ENCODE measurements around the gene IRF2BPL. TPM values are rescaled to one million over a fixed set of nuclear protein-coding genes. Genes with fewer than 3 reads are reported as not detected.

Gene IRF2BPL
- total and polyA plus RNA-seq, 4 donors = 23.7 to 55.0 (median 45.3) TPM

DNA sequence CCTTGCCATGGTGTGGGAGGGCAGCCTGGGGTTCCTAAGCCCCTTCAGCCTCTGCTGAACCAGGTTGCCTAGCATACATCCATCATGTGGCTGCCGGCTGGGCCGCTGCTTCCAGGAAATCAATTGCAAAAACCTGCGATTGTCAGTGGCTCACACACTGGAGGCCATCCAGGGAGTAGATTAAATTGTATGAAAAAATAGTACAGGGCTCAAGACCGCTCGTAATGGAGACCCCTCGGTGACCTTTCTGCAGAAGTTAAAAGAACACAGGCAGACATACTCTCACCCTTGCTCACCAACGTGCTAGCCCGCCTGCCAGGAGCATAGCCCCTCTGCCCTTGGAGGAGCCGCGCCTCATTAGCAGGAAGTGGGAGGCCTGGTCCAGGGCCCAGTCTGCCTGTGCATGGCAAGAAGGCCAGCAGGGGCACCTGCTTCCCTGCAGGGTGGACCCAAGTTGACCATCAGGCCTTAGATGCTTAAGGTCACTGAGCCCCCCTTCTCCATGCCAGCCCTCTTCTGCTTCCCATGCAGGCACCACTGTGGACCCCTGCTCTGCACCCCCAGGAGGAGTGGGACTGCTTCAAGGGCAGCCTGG, 38.2 kb upstream of the IRF2BPL start:
- WGBS (ENCODE audit: insufficient coverage) = 65% methylated on average over 8 of the region's 10 CpGs
- DNase-seq (ENCODE audit: low read depth in 4 of 6, low spot score in 6 of 6) = peak in 1 of 6 donors; percentile 68
- no peak overlapping the region for H3K27ac ChIP-seq (ENCODE audit: low read depth, low read length)

DNA sequence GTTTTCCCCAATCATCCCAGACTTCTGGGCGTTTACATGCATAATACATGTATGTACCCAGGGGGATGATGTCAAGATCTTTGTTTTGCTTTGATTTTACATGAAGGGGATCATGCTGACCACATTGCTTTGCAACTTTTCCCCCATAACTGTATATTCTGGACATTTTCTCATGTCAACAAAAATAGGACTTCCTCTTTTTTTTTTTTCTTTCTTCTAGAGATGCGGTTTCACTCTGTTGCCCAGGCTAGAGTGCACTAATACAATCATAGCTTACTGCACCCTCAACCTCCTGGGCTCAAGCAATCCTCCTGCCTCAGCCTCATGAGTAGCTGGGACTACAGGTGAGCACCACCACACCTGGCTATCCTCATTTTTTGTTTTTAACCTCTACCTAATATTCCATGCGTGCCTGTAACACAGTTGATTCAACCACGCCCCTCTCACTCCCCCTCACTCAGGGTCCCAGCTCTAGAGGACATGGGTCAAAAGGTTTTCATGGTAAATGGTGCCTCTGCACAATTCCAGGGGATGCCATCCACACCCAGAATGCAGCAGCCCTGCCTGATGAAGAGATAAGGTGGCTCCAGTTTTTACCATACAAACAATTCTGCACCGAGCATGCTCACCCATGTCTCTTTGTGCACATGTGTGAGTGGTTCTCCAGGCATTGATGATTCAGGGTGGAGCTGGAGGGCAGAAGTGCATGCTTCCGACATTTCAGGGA, 37.5 kb upstream of the IRF2BPL start:
- H3K9me3 ChIP-seq (ENCODE audit: control insufficient read depth, insufficient read depth, low read length) = no peaks in the 10 kb centered on the region
- H3K27ac ChIP-seq (ENCODE audit: low read depth, low read length) = no peak overlapping the region
- WGBS (ENCODE audit: insufficient coverage) = 72% methylated on average over 2 of the region's 6 CpGs
- H3K27me3 ChIP-seq (ENCODE audit: control insufficient read depth, insufficient read depth, low read length) = no peaks in the 10 kb centered on the region
- no peaks in the 10 kb centered on the region for H3K36me3 ChIP-seq (ENCODE audit: control insufficient read depth, insufficient read depth, low read length)
- H3K4me3 ChIP-seq (ENCODE audit: low read depth, low read length) = no peak overlapping the region
- DNase-seq (ENCODE audit: low read depth in 4 of 6, low spot score in 6 of 6) = no peak
- peaks cover 46% of the 10 kb centered on the region for H3K4me1 ChIP-seq (ENCODE audit: control insufficient read depth, insufficient read depth, low read length)

More for the DNA sequence above, 38.2 kb upstream of the IRF2BPL start:
- no peak overlapping the region for H3K4me3 ChIP-seq (ENCODE audit: low read depth, low read length)
- peaks cover 46% of the 10 kb centered on the region for H3K4me1 ChIP-seq (ENCODE audit: control insufficient read depth, insufficient read depth, low read length)
- H3K36me3 ChIP-seq (ENCODE audit: control insufficient read depth, insufficient read depth, low read length) = no peaks in the 10 kb centered on the region
- no peaks in the 10 kb centered on the region for H3K27me3 ChIP-seq (ENCODE audit: control insufficient read depth, insufficient read depth, low read length)
- H3K9me3 ChIP-seq (ENCODE audit: control insufficient read depth, insufficient read depth, low read length) = no peaks in the 10 kb centered on the region

DNA sequence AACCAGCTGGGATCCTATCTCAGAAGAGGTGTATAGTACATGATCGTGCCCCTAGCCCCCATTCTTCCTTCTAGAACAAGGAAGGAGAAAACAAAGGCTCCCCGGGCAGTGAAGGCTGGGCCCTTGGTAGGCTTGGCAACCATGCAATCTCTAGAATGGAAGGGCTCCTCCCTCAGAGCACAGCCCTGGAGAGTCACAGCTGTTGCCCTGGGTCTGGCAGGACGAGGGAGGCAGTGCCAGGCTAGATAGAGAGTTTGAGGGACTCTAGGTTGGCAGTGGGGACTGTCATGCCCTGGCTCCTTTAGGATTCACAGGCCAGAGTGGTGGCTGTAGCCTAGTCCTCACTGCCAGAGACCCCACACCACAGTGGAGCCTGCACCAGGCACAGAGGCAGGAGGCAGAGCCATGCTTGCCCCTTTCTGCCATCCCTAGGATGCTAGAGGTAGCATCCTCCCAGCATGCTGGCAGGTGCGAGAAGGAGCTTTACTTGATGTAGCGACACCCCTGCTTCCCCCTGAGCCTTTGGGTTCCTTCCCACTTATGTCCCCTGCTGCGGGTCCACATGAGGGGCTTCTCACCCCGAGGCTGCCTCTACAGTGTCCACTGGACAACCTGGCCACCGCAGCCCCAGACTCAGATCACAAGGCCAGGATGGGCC, 36.1 kb upstream of the IRF2BPL start:
- Histone ChIP-seq H3K4me1 (ENCODE audit: control insufficient read depth, insufficient read depth, low read length) (peaks cover 41% of the 10 kb centered on the region), H3K27me3 (ENCODE audit: control insufficient read depth, insufficient read depth, low read length) (no peaks in the 10 kb centered on the region), H3K9me3 (ENCODE audit: control insufficient read depth, insufficient read depth, low read length) (no peaks in the 10 kb centered on the region), H3K4me3 (ENCODE audit: low read depth, low read length) (no peak overlapping the region), H3K27ac (ENCODE audit: low read depth, low read length) (no peak overlapping the region), H3K36me3 (ENCODE audit: control insufficient read depth, insufficient read depth, low read length) (no peaks in the 10 kb centered on the region)
- WGBS (ENCODE audit: insufficient coverage) = 75% methylated on average over 6 of the region's 8 CpGs
- DNase-seq (ENCODE audit: low read depth in 4 of 6, low spot score in 6 of 6) = no peak

DNA sequence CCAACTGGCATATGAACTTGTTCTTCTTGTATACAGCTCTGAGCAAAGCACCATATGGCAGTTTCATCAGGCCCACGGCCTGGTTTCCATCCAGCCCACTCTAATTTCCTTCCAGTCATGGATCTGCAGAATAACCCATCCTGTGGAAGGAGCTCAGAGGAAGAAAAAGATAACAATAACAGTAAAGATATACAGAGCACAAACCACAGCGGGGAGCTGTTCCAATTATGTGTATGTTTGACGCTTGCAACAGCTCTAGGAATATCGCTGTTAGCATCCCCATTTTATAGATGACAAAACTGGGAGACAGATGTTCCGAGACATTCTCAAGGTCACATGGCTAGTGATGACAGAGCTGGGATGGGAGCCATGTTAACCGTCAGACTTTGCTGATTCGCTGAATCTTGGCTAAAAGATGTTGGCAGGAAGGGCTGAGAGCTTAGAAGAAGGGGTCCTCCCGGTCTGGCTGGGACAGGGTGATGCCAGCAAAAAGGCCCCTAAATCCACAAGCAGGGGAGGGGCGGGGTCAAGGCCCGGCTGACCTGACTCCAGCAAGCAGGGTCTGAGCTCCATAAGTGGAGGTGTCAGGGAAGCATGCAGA, 35.2 kb upstream of the IRF2BPL start:
- Histone ChIP-seq H3K4me1 (ENCODE audit: control insufficient read depth, insufficient read depth, low read length) (peaks cover 43% of the 10 kb centered on the region), H3K27ac (ENCODE audit: low read depth, low read length) (no peak overlapping the region), H3K9me3 (ENCODE audit: control insufficient read depth, insufficient read depth, low read length) (no peaks in the 10 kb centered on the region), H3K4me3 (ENCODE audit: low read depth, low read length) (no peak overlapping the region), H3K36me3 (ENCODE audit: control insufficient read depth, insufficient read depth, low read length) (no peaks in the 10 kb centered on the region), H3K27me3 (ENCODE audit: control insufficient read depth, insufficient read depth, low read length) (no peaks in the 10 kb centered on the region)
- WGBS (ENCODE audit: insufficient coverage) = 81% methylated on average over 8 of the region's 10 CpGs
- peak in 2 of 6 donors; percentile 42 to 71 for DNase-seq (ENCODE audit: low read depth in 4 of 6, low spot score in 6 of 6)

DNA sequence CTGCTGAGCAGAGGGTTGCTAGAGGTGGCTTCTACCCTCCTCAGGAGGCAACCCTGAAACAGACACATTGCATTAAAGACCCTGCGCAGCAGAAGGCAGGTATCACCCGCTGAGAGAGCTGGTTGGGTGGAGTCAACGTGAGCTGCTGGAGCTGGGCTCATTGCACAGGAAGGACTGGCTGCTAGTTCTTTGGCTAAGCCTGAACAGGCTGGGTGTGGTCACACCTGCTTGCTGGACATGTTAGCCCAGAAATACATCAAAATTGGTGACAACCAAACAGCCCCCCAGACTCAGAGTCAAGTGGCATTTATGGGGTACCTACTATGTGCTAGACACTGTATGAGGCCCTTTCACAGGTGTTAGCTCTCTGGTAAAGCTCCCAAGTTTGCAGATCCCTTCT, 33.8 kb upstream of the IRF2BPL start:
- H3K4me1 ChIP-seq (ENCODE audit: control insufficient read depth, insufficient read depth, low read length) = peaks cover 40% of the 10 kb centered on the region
- H3K36me3 ChIP-seq (ENCODE audit: control insufficient read depth, insufficient read depth, low read length) = no peaks in the 10 kb centered on the region
- no peak overlapping the region for H3K4me3 ChIP-seq (ENCODE audit: low read depth, low read length)
- no peak for DNase-seq (ENCODE audit: low read depth in 4 of 6, low spot score in 6 of 6)
- WGBS (ENCODE audit: insufficient coverage) = 89% methylated on average over 3 of the region's 3 CpGs
- no peak overlapping the region for H3K27ac ChIP-seq (ENCODE audit: low read depth, low read length)
- no peaks in the 10 kb centered on the region for H3K9me3 ChIP-seq (ENCODE audit: control insufficient read depth, insufficient read depth, low read length)
- H3K27me3 ChIP-seq (ENCODE audit: control insufficient read depth, insufficient read depth, low read length) = no peaks in the 10 kb centered on the region

DNA sequence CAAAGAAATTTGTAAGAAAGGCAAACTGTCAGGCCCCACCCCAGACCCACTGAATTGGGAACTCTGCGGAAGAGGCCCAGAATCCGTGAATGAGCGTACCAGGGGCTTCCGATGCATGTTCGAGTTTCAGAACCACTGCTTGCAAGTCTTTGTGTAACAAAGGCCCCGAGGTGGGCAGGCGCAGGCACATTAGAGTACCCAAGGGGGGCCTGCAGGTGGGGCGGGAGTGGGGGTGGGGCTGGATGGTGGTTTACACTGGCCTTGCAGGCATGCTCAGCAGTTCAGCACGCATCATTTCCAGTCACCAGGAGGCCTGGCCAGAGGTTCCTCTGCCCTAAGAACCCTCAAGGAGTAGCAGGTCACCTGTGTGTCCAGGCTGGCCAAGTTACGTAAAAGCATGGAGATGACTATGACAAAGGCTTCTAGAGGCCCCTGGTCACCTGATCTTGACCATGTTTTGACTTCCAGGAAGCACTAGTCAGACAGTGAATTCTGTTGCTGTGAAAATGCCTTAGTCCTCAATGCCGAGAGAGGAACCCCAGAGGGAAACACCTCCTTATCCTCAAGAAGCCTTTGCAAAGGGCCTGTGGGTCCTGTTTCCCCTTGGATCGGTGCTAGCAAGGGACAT, 33.2 kb upstream of the IRF2BPL start:
- Histone ChIP-seq H3K4me1 (ENCODE audit: control insufficient read depth, insufficient read depth, low read length) (peaks cover 38% of the 10 kb centered on the region), H3K27me3 (ENCODE audit: control insufficient read depth, insufficient read depth, low read length) (no peaks in the 10 kb centered on the region), H3K4me3 (ENCODE audit: low read depth, low read length) (no peak overlapping the region), H3K9me3 (ENCODE audit: control insufficient read depth, insufficient read depth, low read length) (no peaks in the 10 kb centered on the region), H3K36me3 (ENCODE audit: control insufficient read depth, insufficient read depth, low read length) (no peaks in the 10 kb centered on the region), H3K27ac (ENCODE audit: low read depth, low read length) (no peak overlapping the region)
- DNase-seq (ENCODE audit: low read depth in 4 of 6, low spot score in 6 of 6) = no peak
- whole genome bisulfite sequencing (ENCODE audit: insufficient coverage) = 88% methylated on average over 10 of the region's 12 CpGs

DNA sequence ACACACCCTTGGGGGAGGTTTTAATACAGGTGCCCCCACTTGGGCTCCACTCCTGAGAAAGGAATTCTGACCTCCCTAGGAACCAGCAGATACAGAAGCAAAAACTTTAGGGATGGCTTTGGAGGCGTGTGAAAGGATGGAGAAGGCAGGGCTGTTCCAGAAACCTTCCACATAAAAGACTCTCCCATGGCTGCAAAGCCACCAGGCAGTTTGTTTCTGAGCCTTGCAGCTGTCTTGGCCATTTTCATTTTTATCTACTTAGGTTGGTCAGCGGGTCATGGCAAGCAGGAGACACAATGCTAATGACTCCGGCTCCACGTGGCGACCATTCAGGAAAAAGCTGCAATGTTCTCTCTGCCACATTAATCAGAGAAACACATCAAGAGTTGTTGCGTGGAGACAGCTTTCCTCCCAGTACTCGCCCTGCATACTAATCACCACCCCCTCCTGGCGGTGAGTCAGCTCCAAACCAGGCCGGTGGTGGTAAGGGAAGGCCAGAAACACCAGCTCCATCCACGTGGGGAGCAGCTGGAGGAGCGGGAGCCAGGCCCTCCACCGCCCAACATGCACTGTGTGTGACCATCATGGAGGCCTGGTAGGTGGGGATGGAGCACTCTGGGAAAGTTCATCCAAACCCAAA, 30.9 kb upstream of the IRF2BPL start:
- WGBS (ENCODE audit: insufficient coverage) = 25% methylated on average over 5 of the region's 12 CpGs
- DNase-seq (ENCODE audit: low read depth in 4 of 6, low spot score in 6 of 6) = peak in 3 of 6 donors; percentile 82 to 96 (median 92)
- no peak overlapping the region for H3K4me3 ChIP-seq (ENCODE audit: low read depth, low read length)
- H3K27me3 ChIP-seq (ENCODE audit: control insufficient read depth, insufficient read depth, low read length) = no peaks in the 10 kb centered on the region
- H3K36me3 ChIP-seq (ENCODE audit: control insufficient read depth, insufficient read depth, low read length) = no peaks in the 10 kb centered on the region
- peak overlapping the region; percentile 61 for H3K27ac ChIP-seq (ENCODE audit: low read depth, low read length)
- no peaks in the 10 kb centered on the region for H3K9me3 ChIP-seq (ENCODE audit: control insufficient read depth, insufficient read depth, low read length)
- peaks cover 25% of the 10 kb centered on the region for H3K4me1 ChIP-seq (ENCODE audit: control insufficient read depth, insufficient read depth, low read length)

DNA sequence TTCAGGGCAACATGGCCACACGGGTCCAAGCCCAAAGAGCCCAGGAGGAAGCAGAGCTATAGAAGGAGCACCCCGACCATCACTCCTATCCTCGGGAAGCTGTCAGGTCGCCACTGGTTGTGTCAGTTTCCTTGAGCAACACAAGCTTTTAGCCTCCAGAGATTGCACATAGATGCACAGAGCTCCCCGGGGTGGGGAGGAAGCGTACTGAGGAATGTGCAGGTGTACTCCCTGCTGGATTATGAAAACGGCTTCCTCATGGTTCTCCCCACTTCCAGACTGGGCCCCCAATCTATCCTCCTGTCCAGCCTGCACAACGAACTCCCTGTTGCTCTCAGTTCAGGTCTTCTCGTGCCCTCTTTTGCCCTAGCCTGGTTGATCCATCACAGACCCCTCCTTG, 30.3 kb upstream of the IRF2BPL start:
- DNase-seq (ENCODE audit: low read depth in 4 of 6, low spot score in 6 of 6) = peak in 1 of 6 donors; percentile 22
- H3K36me3 ChIP-seq (ENCODE audit: control insufficient read depth, insufficient read depth, low read length) = no peaks in the 10 kb centered on the region
- no peaks in the 10 kb centered on the region for H3K9me3 ChIP-seq (ENCODE audit: control insufficient read depth, insufficient read depth, low read length)
- H3K27me3 ChIP-seq (ENCODE audit: control insufficient read depth, insufficient read depth, low read length) = no peaks in the 10 kb centered on the region
- peak overlapping the region; percentile 61 for H3K27ac ChIP-seq (ENCODE audit: low read depth, low read length)
- WGBS (ENCODE audit: insufficient coverage) = 53% methylated on average over 7 of the region's 9 CpGs
- H3K4me3 ChIP-seq (ENCODE audit: low read depth, low read length) = no peak overlapping the region
- peaks cover 19% of the 10 kb centered on the region for H3K4me1 ChIP-seq (ENCODE audit: control insufficient read depth, insufficient read depth, low read length)

DNA sequence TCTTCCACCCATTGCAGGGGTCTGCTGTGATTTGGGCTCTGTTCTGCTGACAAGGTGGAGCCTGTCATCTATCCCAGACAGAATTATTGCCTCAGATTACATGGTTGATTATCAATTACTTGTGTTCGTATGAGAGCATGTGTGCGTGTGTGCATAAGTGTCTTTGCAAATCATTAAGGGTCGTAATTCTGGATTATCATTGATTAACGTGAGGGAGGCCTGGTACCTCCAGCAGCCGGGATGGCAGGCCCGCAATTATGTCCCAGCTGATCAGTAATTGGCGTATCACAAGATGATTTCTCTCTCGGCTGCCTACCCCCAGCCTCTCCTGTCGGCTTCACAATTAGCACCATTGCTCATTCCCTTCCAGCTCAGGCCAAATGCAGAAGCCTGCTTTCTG, 29.6 kb upstream of the IRF2BPL start:
- Histone ChIP-seq H3K4me3 (ENCODE audit: low read depth, low read length) (no peak overlapping the region), H3K27ac (ENCODE audit: low read depth, low read length) (no peak overlapping the region), H3K9me3 (ENCODE audit: control insufficient read depth, insufficient read depth, low read length) (no peaks in the 10 kb centered on the region), H3K36me3 (ENCODE audit: control insufficient read depth, insufficient read depth, low read length) (no peaks in the 10 kb centered on the region), H3K27me3 (ENCODE audit: control insufficient read depth, insufficient read depth, low read length) (no peaks in the 10 kb centered on the region), H3K4me1 (ENCODE audit: control insufficient read depth, insufficient read depth, low read length) (peaks cover 22% of the 10 kb centered on the region)
- DNase-seq (ENCODE audit: low read depth in 4 of 6, low spot score in 6 of 6) = peak in 1 of 6 donors; percentile 86
- 62% methylated on average over 7 of the region's 9 CpGs for WGBS (ENCODE audit: insufficient coverage)

Measured in spinal cord (tissue), 10 donors.